NCI-H1105 (cell line): ENCODE data around the gene EIF4E2.

ENCODE experiments used
- DNase-seq: peaks from one replicate; lab custom pipeline; 2025; lab: John Stamatoyannopoulos, UW

Gene EIF4E2

GRCh38 chr2:232538671-232539070 lies 11.8 kb upstream of the EIF4E2 start:
- DNase-seq: no peak

GRCh38 chr2:232539298-232540231 lies 10.9 kb upstream of the EIF4E2 start, which contains the start of gene CHRNG:
Gene CHRNG (plus strand): TSS chr2:232539692. CDS start chr2:232539748, 56 bp downstream.
- no peak for DNase-seq

GRCh38 chr2:232540441-232541041 lies 9.9 kb upstream of the EIF4E2 start:
- no peak for DNase-seq

- DNase-seq: no peak
Observed at GRCh38 chr2:232541195-232541960, 9.1 kb upstream of the EIF4E2 start.

GRCh38 chr2:232541961-232542714 lies 8.4 kb upstream of the EIF4E2 start:
- DNase-seq: no peak

GRCh38 chr2:232542715-232543467 lies 7.6 kb upstream of the EIF4E2 start:
- no peak for DNase-seq

GRCh38 chr2:232543491-232543890 lies 7.0 kb upstream of the EIF4E2 start:
- DNase-seq: no peak

GRCh38 chr2:232543928-232544631 lies 6.4 kb upstream of the EIF4E2 start:
- DNase-seq: no peak

- DNase-seq: no peak
Observed at GRCh38 chr2:232544674-232545073, 5.8 kb upstream of the EIF4E2 start.

GRCh38 chr2:232545511-232546375 lies 4.7 kb upstream of the EIF4E2 start:
- DNase-seq: no peak

- no peak for DNase-seq
Observed at GRCh38 chr2:232547991-232548390, 2.5 kb upstream of the EIF4E2 start.

- DNase-seq: no peak
Observed at GRCh38 chr2:232549655-232550353, 685 bp upstream of the EIF4E2 start.

GRCh38 chr2:232551250-232551638 lies 755 bp downstream of the EIF4E2 start:
- DNase-seq: no peak

- no peak for DNase-seq
Observed at GRCh38 chr2:232551776-232552175, 1.3 kb downstream of the EIF4E2 start.

GRCh38 chr2:232556426-232556825 lies 5.9 kb downstream of the EIF4E2 start:
- no peak for DNase-seq

- no peak for DNase-seq
Observed at GRCh38 chr2:232562515-232563151, 12.1 kb downstream of the EIF4E2 start.

- no peak for DNase-seq
Observed at GRCh38 chr2:232563580-232563979, 13.1 kb downstream of the EIF4E2 start.

GRCh38 chr2:232567721-232568120 lies 17.2 kb downstream of the EIF4E2 start:
- no peak for DNase-seq
